ENCODE data around the gene IFITM5.
"Not testable (repeated sequence)": the region's sequence is repeated elsewhere in the genome, so short reads cannot be mapped to it uniquely, and the experiment has no call there.

IFITM5 gene

DNA sequence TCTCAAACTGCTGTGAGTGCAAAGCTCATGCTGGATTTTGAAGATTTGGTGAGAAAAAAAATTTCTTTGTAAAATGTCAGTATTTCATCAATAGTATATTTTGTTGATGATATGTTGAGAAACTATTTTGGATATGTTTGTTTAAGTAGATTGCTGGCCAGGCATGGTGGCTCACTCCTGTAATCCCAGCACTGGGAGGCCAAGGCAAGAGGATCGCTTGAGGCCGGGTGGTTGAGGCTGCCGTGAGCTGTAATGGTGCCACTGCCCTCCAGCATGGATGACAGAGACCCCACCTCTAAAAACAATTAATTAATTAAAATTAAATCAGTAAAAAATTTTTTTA lies 28.2 kb upstream of the IFITM5 start:
- DNase-seq: no peak

DNA sequence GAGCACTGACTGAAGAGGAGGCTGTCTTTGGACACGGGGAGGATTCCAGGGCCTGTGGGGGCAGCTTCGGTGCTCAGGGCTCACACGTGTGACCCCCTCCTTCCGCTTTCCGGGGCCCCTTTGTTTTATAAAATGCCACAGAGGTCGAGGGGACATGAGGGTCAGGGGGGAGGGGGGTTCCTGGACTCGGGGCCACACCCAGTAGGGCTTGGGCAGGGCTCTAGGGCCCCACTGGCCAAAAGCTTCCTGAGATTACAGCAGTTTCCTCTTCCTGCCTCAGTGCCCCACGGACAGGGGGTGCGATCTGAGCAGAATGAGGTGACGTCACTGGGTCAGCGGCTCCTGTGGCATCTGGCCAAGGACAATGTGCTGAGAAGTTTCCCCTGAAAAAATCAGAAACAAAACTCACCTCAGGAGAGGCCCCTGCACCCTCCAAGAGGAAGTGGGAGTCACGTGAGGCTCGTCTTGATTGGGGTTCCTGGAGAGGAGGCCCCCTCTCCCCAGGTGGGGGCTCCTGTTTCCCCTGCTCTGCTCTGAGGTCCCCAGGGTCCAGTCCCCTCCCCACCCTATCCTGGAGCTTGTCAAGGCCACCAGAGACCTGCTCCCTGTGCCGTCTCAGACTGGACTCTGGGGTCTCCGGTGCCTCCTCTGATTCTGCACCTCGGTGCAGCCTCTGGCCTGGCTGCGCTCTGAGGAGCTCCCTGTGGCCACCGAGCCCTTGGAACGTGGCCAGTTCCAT lies 27.7 kb upstream of the IFITM5 start:
- DNase-seq: peak; percentile 42

DNA sequence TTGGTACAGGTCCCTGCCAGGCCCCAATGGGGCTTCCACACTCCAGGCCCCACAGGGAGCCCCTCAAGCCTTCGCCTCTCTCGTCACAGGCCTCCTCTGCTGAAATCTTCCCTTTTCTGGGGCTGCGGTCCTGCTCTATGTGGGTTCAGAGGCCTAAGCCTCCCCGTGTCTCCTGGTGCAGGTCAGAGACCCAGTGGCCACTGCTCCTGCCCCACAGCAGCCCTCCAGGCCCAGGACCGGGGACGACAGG lies 27.2 kb upstream of the IFITM5 start:
- DNase-seq: no peak

DNA sequence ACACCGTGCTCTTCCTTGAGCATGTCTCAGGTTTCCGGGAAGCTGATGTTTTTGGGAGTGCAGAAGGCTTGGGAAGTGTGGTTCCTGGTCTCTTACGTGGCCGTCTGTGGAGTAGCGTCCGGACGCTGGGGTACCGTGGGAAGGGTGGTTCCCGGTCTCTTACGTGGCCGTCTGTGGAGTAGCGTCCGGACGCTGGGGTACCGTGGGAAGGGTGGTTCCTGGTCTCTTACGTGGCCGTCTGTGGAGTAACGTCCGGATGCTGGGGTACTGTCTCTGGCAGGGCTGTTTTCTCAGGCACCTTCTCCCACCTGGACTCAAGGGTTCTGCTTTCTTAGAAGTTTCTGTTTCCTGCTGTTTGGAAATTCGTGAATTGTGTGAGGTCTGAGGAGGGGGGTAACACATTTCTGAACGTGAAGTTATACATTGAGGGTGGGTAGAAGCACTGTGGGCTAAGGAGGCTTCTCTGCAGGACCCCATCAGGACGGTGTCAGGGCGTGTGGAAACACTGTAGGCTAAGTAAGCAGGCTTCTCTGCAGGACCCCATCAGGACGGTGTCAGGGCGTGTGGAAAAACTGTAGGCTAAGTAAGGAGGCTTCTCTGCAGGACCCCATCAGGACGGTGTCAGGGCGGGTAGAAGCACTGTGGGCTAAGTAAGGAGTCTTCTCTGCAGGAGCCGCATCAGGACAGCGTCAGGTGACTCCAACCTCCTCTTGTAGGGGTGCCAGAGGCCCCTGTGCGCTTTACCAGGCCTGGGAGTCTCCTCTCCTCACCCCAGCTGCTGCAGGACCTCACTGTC lies 26.7 kb upstream of the IFITM5 start:
- DNase-seq: no peak

DNA sequence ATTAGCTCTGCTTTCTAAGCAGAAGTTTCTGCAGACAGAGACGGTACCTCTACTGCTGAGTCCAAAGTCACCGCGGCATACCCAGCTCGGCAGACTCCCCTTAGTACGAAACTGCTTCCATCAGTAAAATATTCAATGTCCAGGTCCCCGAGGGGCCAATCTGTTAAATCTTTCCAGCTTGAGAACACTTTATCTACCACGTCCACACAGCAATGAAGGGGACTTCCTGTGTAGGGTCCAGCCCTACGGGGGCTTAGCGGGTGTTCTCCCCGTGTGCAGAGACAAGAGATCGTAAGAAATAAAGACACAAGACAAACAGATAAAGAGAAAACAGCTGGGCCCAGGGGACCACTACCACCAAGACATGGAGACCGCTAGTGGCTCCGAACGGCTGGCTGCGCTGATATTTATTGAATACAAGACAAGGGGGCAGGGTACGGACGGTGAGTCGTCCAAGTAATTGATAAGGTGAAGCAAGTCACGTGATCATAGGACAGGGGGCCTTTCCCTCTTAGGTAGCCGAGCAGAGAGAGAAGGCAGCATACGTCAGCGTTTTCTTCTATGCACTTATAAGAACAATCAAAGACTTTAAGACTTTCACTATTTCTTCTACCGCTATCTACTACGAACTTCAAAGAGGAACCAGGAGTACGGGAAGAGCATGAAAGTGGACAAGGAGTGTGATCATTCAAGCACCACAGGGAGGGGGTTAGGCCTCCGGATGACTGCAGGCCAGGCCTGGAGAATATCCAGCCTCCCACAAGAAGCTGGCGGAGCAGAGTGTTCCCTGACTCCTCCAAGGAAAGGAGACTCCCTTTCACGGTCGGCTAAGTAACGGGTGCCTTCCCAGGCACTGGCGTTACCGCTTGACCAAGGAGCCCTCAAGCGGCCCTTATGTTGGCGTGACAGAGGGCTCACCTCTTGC lies 25.5 kb upstream of the IFITM5 start:
- not testable (repeated sequence) for DNase-seq

DNA sequence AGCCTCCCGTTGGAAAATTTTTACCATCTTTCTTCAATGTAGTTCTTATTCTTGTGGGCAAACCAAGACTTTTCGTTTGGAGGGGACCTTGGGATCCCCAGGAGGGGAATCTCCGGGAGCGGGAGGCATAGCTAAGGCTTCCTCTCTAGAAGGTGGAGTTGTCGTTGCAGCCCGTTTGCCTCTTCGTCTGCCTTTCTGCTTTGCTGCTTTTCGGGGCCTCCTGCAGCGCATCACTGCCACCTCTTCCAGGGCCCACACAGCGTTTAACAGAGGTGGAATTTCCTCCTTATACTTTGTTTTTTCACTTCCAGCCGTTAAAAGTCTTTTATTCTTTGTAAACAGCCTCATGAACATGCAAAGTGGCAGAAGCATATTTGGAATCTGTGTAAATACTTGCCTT lies 24.8 kb upstream of the IFITM5 start:
- no peak for DNase-seq

DNA sequence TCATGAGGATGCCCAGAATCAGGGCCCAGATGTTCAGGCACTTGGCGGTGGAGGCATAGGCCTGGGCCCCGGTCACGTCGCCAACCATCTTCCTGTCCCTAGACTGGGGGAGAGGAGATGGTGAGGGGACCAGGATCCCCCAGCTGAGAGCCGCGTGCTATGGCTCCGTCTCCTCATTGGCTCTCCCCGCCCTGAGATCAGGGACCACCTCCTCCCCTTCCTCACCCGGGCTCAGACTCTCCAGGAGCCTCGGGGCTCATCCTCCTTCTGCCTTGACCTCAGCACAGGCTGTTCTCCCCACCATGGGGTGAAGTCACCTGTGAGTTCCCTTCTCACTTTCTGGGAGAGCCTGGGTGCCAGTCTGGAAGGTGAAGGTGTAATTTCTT lies 20.6 kb upstream of the IFITM5 start:
- DNase-seq: not testable (repeated sequence)

DNA sequence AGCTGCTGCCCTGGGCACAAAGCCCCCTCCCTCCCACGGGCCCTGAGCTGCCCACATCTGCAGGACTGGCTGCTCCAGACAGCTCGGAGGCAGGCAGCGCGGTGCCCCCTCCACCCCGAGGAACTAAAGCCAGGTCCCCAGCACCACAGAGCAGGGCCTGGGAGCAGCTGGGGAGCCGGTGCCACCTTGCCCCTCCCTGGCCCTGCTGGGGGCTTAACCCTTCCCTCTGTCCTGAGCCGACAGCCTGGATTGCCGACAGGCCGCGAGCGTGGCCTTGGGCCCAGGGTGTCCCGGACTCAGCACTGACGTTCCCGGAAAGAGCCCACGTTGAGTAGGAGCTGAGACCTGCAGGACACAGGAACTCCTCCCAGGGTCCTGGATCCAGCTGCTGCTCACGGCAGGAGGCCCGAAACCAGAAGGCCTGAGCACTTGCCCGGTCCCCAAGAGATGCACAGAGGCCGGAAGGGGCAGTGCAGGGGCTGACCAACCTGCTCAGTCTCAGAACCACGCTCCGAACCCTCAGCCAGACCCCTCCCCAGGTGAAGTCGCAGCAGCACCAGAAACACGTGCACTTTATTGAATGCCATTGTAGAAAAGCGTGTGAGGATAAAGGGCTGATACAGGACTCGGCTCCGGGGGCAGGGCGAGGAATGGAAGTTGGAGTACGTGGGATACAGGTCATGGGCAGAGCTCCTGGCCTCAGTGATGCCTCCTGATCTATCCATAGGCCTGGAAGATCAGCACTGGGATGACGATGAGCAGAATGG lies 20.0 kb upstream of the IFITM5 start:
- DNase-seq: not testable (repeated sequence)

DNA sequence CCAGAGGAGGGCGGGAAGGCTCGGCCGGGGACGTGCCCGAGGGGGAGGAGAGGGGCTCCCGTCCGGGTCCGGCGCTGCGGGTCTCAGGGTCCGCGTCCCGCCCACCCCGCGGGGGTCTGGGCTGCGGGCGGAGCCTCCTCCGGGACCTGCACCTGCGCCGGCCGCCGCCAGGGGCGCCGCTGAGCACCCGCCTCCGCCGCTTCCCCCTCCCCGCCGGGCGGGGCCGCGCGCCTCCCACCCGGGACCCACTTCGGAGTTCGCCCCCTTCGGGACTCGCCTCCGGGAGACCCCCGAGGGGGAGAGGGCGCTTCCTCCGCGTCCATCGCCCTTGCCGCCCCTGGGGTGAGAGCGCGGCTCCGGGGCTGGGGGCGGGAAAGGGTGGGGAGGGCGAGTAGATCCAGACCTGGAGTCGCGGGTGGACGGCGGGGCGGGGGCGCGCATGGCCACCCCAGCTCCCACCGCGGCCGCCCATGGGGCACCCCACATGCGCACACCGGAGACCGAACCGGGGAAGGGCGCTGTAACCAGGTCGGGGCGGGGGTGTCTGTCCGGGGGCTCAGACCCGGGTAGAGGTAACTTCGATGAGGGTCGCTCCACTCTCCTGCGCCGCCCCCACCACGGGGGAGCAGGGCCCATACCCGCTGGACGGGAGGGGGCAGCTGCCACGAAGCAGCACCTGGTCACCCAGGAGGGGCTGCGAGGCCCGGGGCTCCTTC lies 19.2 kb upstream of the IFITM5 start:
- not testable (repeated sequence) for DNase-seq

DNA sequence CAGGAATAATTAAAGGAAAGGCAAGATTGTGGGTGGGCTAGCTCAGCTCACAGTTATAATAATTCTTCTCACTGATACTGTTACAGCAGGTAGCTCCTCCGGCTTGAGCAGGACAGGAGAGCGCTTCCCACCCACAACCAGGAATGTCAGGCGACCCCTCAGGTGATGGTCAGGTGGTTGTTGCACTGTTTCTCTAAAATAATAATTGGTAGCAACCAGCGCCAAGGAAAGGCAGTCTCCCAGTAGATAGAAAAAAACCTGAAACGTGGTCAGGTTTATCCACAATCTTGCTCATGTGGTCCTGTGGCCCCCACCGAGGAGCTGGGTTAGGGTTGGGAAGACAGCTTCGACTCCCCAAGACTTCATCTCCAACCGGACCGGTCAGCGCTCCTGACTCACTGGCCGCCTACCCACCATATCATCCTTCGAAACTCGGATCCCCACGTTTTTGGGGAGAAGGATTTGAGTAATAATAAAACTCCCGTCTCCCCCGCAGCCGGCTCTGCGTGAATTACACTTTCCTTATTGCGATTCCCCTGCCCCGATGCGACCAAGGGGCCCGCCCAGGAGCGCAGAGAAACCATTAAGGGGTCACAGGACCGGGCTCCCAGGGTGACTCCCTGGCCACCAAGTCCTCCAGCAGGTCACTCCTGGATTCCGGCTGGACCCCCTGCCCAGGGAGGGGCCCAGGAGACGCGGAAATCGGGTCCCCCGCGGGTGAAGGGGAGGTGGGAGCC lies 18.5 kb upstream of the IFITM5 start:
- not testable (repeated sequence) for DNase-seq

DNA sequence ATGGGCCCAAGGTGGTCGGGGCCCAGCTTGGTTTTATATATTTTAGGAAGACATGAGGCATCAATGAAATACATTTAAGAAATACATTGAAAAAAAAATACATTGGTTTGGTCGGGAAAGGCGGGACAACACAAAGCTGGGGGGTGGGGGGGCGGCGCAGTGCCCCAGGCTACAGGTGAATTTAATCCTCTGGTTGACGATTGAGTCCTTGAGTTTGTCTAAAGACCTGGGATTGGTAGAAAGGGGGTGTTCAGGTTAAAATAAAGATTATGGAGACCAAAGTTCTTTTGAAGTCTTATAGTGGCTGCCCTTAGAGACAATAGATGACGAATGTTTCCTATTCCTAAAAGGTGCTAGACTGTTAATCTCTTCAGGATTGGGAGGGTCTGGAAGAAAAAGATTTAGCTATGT lies 17.6 kb upstream of the IFITM5 start:
- no peak for DNase-seq

DNA sequence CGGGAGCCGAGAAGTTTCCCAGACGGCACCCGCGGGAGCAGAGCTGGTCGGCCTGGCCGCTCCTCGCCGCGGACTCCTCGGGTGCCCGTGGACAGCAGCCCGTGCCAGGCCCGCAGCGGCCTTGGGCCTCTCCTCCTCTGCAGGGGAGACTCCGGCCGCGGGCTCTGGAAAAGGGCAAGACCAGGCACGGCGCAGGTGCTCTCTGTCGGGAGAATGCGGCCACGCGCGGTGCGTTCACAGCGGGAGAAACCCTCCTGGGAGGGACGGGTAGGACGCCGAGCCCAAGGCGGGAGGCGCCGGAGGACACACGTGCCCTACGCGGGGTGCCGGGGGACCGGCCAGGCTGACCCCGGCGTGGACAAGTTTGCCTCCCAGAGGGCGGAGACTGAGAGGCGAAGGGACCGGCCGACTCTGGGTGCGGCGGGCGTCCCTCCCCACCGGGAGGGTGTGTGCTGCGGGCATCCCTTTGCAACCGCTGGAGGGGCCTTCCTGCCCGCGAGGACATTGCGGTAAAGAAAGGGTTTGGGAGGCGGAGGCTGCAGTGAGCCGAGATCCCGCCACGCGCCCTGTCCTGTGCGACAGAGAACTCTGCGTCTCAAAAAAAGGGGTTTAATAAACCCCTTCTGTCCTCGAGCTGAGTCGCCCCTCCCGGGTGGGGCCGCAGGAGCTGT lies 16.8 kb upstream of the IFITM5 start:
- no peak for DNase-seq

DNA sequence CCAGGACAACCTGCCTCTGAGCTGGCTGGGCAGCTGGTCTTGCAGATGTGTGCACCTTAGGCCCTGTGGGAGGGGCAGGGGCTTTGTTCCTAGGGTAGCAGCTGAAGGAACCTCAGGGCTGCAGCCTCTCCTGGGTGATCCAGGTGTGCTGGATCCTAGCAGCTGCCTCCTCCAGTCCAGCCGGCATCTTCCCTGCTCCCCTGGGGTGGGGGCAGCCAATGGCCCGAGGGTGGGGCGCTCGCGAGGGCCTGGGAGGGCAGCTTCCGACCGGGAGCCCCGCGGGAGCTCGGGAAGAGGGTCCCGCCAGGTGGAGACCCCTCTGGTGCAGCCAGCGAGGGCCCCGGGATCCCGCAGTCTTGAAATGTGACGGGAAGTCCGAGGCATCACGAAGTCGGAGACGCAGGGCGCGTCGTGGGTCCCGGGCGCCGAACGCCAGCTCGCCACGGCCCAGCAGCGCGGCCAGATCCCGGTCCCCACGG lies 16.2 kb upstream of the IFITM5 start:
- DNase-seq: no peak

DNA sequence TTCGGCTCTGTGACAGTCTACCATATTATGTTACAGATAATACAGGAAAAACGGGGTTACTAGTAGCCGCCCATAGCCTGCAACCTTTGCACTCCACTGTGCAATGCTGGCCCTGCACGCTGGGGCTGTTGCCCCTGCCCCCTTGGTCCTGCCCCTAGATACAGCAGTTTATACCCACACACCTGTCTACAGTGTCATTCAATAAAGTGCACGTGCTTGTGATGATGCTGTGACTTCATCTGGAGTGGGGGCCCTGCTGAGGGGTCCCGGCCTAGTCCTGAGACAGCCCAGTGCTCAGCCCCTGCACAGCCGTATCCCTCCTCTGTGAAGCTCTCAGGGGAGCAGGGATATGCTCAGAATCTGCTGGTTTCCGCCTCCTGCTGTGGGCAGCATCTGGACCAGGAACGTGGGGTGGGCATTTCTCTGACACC lies 15.7 kb upstream of the IFITM5 start:
- no peak for DNase-seq

DNA sequence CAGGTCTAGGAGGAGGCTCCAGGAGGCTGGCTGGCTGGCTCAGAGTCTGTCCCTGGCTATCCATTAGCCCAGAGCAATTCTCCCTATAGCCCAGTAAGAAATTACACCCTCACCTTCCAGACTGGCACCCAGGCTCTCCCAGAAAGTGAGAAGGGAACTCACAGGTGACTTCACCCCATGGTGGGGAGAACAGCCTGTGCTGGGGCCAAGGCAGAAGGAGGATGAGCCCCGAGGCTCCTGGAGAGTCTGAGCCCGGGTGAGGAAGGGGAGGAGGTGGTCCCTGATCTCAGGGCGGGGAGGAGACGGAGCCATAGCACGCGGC lies 15.2 kb upstream of the IFITM5 start:
- not testable (repeated sequence) for DNase-seq

DNA sequence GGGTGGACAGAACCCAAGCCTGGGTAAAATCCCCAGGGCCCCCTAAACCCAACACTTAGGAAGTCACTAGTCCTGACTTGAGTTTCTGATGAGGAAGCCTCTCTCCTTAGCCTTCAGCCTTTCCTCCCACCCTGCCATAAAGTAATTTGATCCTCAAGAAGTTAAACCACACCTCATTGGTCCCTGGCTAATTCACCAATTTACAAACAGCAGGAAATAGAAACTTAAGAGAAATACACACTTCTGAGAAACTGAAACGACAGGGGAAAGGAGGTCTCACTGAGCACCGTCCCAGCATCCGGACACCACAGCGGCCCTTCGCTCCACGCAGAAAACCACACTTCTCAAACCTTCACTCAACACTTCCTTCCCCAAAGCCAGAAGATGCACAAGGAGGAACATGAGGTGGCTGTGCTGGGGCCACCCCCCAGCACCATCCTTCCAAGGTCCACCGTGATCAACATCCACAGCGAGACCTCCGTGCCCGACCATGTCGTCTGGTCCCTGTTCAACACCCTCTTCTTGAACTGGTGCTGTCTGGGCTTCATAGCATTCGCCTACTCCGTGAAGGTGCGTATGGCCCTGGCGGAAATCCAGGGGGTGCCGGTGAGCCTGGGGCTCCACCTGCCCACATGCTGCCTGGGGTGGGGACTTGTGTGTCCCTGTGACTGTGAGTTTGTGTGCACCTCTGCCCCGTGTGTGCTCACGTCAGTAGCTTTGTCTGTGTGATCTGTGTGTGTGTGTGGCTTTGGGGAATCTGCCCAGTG lies 14.6 kb upstream of the IFITM5 start, which contains the start of gene IFITM1:
Gene IFITM1 (plus strand): TSS at position 254 of the 767 bp plus-strand sequence. CDS start 131 bp downstream, at position 385.
- DNase-seq: peak; percentile 72

DNA sequence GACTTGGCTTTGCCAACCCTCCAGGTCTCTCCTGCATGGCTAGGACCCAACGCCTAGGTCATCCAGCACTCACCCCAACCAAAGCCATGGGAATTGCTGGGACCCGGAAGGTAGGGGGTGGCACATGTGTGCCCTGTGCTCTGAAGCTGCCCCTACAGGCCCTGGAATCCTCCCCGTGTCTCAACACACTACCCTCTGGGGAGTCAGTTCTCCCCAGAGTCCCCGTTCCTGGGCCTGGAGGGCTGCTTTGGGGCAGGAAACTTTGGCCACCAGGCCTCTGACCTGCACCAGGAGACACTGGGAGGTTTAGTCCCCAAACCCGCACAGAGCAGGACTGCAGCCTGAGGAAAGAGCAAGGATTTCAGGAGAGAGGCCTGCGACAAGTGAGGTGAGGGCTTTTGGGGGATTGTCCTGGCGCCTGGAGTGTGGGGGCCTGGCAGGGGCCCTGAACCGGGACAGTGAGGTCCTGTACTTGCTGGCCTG lies 14.0 kb upstream of the IFITM5 start:
- DNase-seq: peak; percentile 28

DNA sequence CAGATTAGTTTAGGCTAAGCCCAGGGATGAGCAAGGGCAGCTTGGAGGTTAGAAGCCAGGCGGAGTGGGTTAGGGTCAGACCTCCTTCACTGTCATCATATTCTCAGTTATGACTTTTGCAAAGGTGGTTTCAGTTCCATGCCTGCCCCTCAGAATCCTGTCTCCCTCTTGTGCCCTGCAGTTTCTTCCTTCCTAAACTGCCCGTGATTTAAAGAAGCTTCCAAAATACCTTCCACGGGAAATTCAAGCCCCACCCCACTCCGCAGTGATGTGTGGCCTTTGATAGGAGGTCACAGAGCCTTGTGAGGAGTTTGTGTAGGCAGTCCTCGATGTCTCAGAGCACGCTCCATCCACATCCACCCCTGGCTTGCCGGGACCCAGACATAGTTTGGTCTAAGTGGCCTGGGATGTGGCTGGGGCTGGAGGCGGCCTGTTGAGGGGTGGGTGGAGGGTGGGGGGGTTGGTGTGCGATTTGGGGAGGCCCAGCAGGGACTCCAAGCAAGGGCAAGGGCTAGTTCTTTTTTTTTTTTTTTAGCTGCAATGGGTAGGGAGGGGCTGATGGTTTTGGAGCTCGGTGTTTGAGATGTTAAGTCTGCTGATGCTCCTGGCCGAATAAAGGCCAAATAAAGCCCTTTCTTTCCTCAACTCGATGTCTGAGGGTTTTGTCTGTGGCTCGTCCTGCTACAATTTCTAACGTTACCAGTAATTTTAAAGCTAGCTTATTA lies 12.9 kb upstream of the IFITM5 start:
- no peak for DNase-seq
